Vagina (tissue), 2 donors: Measurements from ENCODE around the gene SPRYD4. TPM values are rescaled to one million over a fixed set of nuclear protein-coding genes. Genes with fewer than 3 reads are reported as not detected.
"Not testable (repeated sequence)": the region's sequence is repeated elsewhere in the genome, so short reads cannot be mapped to it uniquely, and the experiment has no call there.

Experiments
- DNase-seq, 2 donors: peaks; one replicate each; pipeline ENCODE4 v3.0.0-alpha.2; 2017; ENCODE audit errors: extremely low spot score in 2 of 2
- H3K27ac ChIP-seq: fragments of 200-600 bp; sonication (generic); one replicate; pipeline ENCODE4 v1.5.1; 2019
- H3K27me3 ChIP-seq: fragments of 200-600 bp; sonication (generic); one replicate; pipeline ENCODE4 v1.5.1; 2019
- H3K36me3 ChIP-seq, 2 donors: fragments of 200-600 bp; sonication (generic); one replicate each; pipeline ENCODE4 v1.5.1; 2017 to 2019
- H3K4me1 ChIP-seq: fragments of 200-600 bp; sonication (generic); one replicate; pipeline ENCODE4 v1.5.1; 2019
- H3K4me3 ChIP-seq, 2 donors: fragments of 200-600 bp; sonication (generic); 1 replicate in 1 of 2; 2 replicates in 1 of 2; pipeline ENCODE4 v1.5.1; 2016 to 2019
- H3K9me3 ChIP-seq: fragments of 200-600 bp; sonication (generic); one replicate; pipeline ENCODE4 v1.5.1; 2019
- CTCF ChIP-seq, 3 experiments: fragments of 450-650 bp in 2 of 3; fragments of 200-600 bp in 1 of 3; sonication (generic) in 1 of 3; IDR thresholded peaks; one replicate each; pipeline ENCODE4 v1.5.1; 2017 to 2019; ENCODE audit warnings: antibody characterized with exemption in 3 of 3, mild to moderate bottlenecking in 2 of 3, moderate library complexity in 2 of 3
- POLR2A ChIP-seq, 2 donors: fragments of 450-650 bp; IDR thresholded peaks; one replicate each; pipeline ENCODE4 v1.6.1; 2017; ENCODE audit warnings: antibody characterized with exemption in 2 of 2, mild to moderate bottlenecking in 2 of 2, moderate library complexity in 2 of 2
- POLR2AphosphoS5 ChIP-seq, 2 donors: sonication (generic); formaldehyde crosslinking; IDR thresholded peaks; one replicate each; pipeline ENCODE4 v1.9.0; 2017; ENCODE audit warnings: antibody characterized with exemption in 2 of 2, mild to moderate bottlenecking in 2 of 2, low read depth in 1 of 2; ENCODE audit not compliant: insufficient read depth in 1 of 2
- intact Hi-C: fragments of 100-400 bp; cut with DNase I; formaldehyde crosslinking; loops from one replicate; pipeline ENCODE4 v1.15.1; 2023
- total RNA-seq: library from RNA; depleted of rRNA; stranded (reverse); fragments of >200 nt; gene quantifications from one replicate; pipeline ENCODE4 v1.2.3, GENCODE V29; 2016

Gene SPRYD4
- total RNA-seq, 1 donor from 2014 or later: 1.7 TPM

DNA sequence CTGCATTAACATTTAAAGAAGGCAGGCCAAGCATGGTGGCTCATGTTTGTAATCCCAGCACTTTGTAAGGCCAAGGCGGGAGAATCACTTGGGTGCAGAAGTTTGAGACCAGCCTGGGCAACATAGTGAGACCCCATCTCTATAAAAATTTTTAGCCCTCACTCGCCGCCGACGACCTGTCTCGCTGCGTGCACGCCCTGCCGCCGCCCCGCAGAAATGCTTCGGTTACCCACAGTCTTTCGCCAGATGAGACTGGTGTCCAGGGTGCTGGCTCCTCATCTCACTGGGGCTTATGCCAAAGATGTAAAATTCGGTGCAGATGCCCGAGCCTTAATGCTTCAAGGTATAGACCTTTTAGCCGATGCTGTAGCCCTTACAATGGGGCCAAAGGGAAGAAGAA lies 42.4 kb downstream of the SPRYD4 start:
- H3K4me1 ChIP-seq: no peaks in the 10 kb centered on the region
- no peaks in the 10 kb centered on the region for H3K36me3 ChIP-seq
- H3K27ac ChIP-seq: no peak overlapping the region
- TF ChIP-seq CTCF (IDR thresholded peaks at IDR 0.05) (no peak), POLR2A (IDR thresholded peaks at IDR 0.05) (no peak), POLR2AphosphoS5 (IDR thresholded peaks at IDR 0.05; ENCODE audit: insufficient read depth in 1 of 2, low read depth in 1 of 2) (no peak)
- intact Hi-C loops: loop anchor here (5.0 to 10.0 kb wide), 2 partner anchors 62 to 124 kb away; partner anchors contain the start of gene BAZ2A
- H3K9me3 ChIP-seq: no peaks in the 10 kb centered on the region
- no peaks in the 10 kb centered on the region for H3K27me3 ChIP-seq
- no peak for DNase-seq
- H3K4me3 ChIP-seq: no peak overlapping the region

DNA sequence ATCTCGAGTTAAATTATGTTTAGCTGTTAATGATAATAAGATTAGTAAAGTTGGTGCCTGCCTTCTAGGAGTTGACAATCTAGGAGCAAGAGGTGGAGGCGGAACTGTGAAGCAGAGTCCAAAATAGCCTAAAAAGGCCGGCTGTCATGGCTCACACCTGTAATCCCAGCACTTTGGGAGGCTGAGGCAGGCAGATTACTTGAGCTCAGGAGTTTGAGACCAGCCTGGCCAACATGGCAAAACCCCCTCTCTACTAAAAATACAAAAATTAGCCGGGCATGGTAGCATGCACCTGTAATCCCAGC lies 45.6 kb downstream of the SPRYD4 start:
- H3K4me1 ChIP-seq, DNase-seq, H3K36me3 ChIP-seq, H3K27me3 ChIP-seq, H3K27ac ChIP-seq, H3K9me3 ChIP-seq, H3K4me3 ChIP-seq: not testable (repeated sequence)
- intact Hi-C loops: loop anchor here (5.0 to 10.0 kb wide), 2 partner anchors 58 to 121 kb away; partner anchors contain the start of gene BAZ2A

DNA sequence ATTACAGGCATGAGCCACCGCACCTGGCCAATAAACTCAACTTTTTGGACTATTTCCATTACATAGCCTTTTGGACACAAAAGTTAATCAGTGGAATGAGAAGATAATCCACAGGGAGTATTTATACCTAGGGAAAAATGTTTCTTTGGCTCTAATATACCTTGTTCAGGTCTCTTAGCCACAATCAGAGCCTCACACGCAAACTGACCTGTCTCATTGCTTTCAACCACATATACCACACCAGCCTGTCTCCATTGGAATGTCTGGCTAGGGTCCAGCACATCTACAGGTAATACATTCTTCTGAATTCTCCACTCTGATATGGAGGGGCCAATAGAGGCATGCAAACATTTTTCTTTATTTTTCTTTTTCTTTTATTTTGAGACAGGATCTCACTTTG lies 49.5 kb downstream of the SPRYD4 start:
- no peak overlapping the region for H3K27ac ChIP-seq
- H3K36me3 ChIP-seq: no peaks in the 10 kb centered on the region
- no peak for DNase-seq
- intact Hi-C loops: loop anchor here (10.0 kb wide), 1 partner anchor 117 kb away; the partner anchor contains the start of gene BAZ2A
- TF ChIP-seq POLR2AphosphoS5 (IDR thresholded peaks at IDR 0.05; ENCODE audit: insufficient read depth in 1 of 2, low read depth in 1 of 2) (no peak), POLR2A (IDR thresholded peaks at IDR 0.05) (no peak), CTCF (IDR thresholded peaks at IDR 0.05) (no peak)
- H3K4me3 ChIP-seq: no peak overlapping the region
- no peaks in the 10 kb centered on the region for H3K9me3 ChIP-seq
- no peaks in the 10 kb centered on the region for H3K27me3 ChIP-seq
- peaks cover 23% of the 10 kb centered on the region for H3K4me1 ChIP-seq

DNA sequence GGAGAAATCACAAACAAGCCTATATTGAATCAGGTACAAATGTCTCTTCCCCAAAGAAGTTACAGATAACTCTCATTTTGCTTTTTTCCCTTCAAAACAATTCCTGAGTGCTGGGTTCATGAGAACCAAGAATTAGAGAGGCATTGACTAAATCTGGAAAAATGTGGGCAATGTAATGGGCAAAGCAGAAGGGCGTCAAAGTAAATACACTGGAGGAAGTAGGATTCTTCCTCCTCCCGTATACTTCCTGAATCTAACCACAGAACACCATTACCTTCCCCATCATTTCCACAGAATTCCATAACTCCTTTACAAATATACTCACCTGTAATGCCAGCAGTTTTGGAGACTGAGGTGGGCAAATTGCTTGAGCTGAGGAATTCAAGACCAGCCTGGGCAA lies 50.2 kb downstream of the SPRYD4 start:
- Histone ChIP-seq H3K27ac (no peak overlapping the region), H3K4me1 (peaks cover 25% of the 10 kb centered on the region)
- TF ChIP-seq POLR2AphosphoS5 (IDR thresholded peaks at IDR 0.05; ENCODE audit: insufficient read depth in 1 of 2, low read depth in 1 of 2) (no peak), CTCF (IDR thresholded peaks at IDR 0.05) (no peak), POLR2A (IDR thresholded peaks at IDR 0.05) (no peak)

GRCh38 chr12:56520048-56520447 lies 51.7 kb downstream of the SPRYD4 start:
- no peaks in the 10 kb centered on the region for H3K9me3 ChIP-seq
- TF ChIP-seq POLR2AphosphoS5 (IDR thresholded peaks at IDR 0.05; ENCODE audit: insufficient read depth in 1 of 2, low read depth in 1 of 2): no peak
- no peak for TF ChIP-seq POLR2A (IDR thresholded peaks at IDR 0.05)
- no peak for TF ChIP-seq CTCF (IDR thresholded peaks at IDR 0.05)
- intact Hi-C loops: no loop called here
- no peaks in the 10 kb centered on the region for H3K36me3 ChIP-seq
- peak overlapping the region in 1 of 2 donors; percentile 54 for H3K4me3 ChIP-seq
- H3K27me3 ChIP-seq: no peaks in the 10 kb centered on the region
- no peak for DNase-seq
- peaks cover 40% of the 10 kb centered on the region for H3K4me1 ChIP-seq
- peak overlapping the region; percentile 91 for H3K27ac ChIP-seq

More for the DNA sequence above, 50.2 kb downstream of the SPRYD4 start:
- H3K9me3 ChIP-seq: no peaks in the 10 kb centered on the region
- no peak for DNase-seq
- no peaks in the 10 kb centered on the region for H3K27me3 ChIP-seq
- no peaks in the 10 kb centered on the region for H3K36me3 ChIP-seq
- intact Hi-C loops: loop anchor here (10.0 kb wide), 1 partner anchor 116 kb away; the partner anchor contains the start of gene BAZ2A
- no peak overlapping the region for H3K4me3 ChIP-seq
